Endometrium (tissue), 2 donors: ENCODE measurements around the gene CNOT4.
"Not testable (repeated sequence)": the region's sequence is repeated elsewhere in the genome, so short reads cannot be mapped to it uniquely, and the experiment has no call there.

ENCODE experiments used
- FAIRE-seq: peaks from 2 replicates; lab custom pipeline; 2012; peaks lifted over from hg19 to GRCh38; lab: Jason Lieb, UNC
- donor health status: control.
- donor health status: control.

The CNOT4 gene

GRCh38 chr7:135512135-135512887 is 2.4 kb upstream of the CNOT4 start:
- FAIRE-seq = no peak

DNA sequence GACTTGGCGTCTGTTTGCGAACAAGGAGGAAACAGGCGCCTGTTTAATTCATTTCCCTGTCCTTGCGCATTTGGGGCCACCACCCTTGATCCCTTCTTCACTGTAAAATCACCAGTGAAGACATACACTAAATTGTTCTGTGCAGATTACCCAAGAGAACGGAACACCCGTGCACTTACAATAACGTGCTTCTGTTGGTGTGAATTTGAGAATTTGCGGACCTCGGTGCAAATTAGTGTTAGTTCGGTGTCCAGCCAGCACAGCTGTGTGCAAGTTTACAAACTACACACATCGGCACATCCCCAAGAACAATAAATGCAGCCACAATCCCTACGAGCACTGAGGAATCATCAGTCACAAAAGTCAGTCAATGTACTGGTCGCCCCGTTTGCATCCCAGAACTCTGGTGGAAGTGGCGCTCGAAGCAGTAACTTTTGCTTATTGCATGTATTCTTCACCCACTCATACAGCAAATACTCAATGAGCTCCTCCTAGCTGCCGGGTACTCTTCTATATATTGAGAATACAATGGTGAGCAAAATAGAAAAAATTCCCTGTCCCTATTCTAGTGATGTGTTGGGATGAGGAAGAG is 786 bp upstream of the CNOT4 start:
- no peak for FAIRE-seq

DNA sequence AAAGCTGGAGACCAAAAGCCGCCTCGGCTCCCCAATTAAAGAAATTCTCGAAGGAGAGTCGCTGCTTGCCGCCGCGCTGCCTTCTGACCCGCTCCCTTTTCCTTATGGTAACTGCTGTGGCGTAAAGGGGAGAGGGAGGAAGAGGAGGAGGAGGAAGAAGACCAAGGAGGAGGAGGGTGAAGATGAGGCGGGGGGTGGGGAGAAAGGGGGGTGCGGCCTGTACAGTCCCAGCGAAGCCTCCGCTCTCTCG is 388 bp downstream of the CNOT4 start:
- no peak for FAIRE-seq

- FAIRE-seq = no peak
Observed at GRCh38 chr7:135508883-135509588, 866 bp downstream of the CNOT4 start.

GRCh38 chr7:135501402-135501801 is 8.5 kb downstream of the CNOT4 start:
- no peak for FAIRE-seq

GRCh38 chr7:135499818-135500217 is 10.1 kb downstream of the CNOT4 start:
- FAIRE-seq = no peak

- not testable (repeated sequence) for FAIRE-seq
Observed at GRCh38 chr7:135497161-135497560, 12.7 kb downstream of the CNOT4 start.

DNA sequence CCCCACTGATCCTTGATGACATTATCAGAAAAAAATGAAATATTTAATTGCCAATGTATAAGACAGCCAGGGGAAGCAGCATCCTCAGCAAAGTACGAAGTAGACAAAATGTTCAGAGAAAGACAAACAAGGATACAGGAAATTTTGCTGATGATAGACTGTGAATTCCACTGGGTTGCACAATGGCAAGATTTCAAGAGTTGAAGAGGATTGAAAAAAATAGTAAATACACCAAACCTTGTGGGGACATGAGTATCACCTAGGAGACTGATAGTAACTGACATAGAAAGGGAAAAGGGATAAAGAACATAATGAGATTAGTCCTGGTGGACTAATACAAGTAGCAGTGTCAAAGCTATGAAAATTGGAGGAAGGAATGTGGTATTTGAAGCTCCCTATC is 16.5 kb downstream of the CNOT4 start:
- FAIRE-seq = no peak

GRCh38 chr7:135492151-135492550 is 17.8 kb downstream of the CNOT4 start:
- FAIRE-seq = no peak

- no peak for FAIRE-seq
Observed at GRCh38 chr7:135490783-135491182, 19.1 kb downstream of the CNOT4 start.

GRCh38 chr7:135489791-135490190 is 20.1 kb downstream of the CNOT4 start:
- FAIRE-seq = no peak

- no peak for FAIRE-seq
Observed at GRCh38 chr7:135486261-135486920, 23.5 kb downstream of the CNOT4 start.

- no peak for FAIRE-seq
Observed at GRCh38 chr7:135481598-135481979, 28.3 kb downstream of the CNOT4 start.

GRCh38 chr7:135480966-135481597 is 28.8 kb downstream of the CNOT4 start:
- peak; percentile 46 for FAIRE-seq

GRCh38 chr7:135475521-135475920 is 34.4 kb downstream of the CNOT4 start:
- FAIRE-seq = no peak

GRCh38 chr7:135469705-135470104 is 40.2 kb downstream of the CNOT4 start:
- FAIRE-seq = not testable (repeated sequence)

- no peak for FAIRE-seq
Observed at GRCh38 chr7:135467207-135467711, 42.6 kb downstream of the CNOT4 start.

DNA sequence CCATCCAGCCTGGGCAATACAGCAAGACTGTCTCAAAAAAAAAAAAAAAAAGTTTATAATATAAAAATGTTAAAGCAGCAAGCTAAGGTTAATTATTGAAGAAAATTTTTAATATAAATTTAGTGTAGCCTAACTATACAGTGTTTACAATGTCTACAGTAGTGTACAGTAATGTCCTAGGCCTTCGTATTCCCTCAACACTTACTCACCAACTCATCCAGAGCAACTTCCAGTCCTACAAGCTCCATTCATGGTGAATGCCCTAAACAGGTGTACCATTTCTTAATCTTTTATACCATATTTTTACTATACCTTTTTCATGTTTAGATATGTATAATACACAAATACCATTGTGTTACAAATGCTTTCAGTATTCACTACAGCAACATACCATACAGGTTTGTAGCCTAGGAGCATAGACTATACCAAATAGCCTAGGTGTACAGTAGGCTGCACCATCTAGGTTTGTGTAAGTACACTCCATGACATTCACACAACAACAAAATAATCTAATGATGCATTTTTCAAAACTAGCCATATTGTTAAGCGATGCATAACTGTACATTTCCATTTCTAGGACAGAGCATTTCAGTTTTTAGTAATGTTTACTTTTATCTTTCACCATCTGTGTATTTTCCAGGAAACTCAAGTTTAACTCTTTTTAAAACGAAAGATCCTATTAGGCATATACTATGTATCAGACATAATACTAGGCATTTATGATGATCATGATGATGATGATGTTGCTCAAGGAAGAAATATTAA is 43.3 kb downstream of the CNOT4 start:
- no peak for FAIRE-seq

DNA sequence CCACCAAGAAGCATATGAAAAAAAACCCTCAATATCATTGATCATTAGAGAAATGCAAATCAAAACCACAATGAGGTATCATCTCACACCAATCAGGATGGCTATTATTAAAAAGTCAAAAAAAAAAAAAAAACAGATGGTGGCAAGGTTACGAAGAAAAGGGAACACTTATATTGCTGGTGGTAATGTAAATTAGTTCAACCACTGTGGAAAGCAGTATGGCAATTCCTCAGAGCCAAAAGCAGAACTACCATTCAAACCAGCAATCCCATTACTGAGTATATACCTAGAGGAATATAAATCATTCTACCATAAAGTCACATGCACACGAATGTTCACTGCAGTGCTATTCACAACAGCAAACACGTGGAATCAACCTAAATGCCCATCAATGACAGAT is 46.0 kb downstream of the CNOT4 start:
- no peak for FAIRE-seq

DNA sequence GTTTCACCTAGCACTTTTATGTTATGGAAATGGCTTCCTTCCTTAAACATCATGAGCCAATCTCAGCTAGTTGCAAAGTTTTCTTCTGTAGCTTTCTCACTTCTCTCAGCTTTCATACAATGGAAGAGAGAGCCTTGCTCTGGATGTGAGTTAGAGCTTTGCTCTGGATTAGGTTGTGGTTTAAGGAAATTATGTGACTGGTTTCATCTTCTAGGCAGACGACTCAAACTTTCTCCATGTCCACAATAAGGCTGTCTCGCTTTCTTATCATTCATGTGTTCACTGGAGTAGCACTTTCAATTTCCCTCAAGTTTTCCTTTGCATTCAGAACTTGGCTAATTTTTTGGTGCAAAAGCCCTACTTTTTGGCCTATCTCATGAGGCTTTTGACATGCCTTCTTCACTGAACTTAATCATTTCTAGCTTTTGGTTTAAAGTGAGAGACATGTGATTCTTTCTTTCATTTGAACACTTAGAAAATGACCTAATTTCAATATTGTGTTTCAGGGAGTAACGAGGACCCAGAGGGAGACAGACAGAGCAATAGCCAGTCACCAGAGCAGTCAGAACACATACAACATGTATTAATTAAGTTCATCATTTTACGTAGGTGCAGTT is 49.8 kb downstream of the CNOT4 start:
- FAIRE-seq = no peak

DNA sequence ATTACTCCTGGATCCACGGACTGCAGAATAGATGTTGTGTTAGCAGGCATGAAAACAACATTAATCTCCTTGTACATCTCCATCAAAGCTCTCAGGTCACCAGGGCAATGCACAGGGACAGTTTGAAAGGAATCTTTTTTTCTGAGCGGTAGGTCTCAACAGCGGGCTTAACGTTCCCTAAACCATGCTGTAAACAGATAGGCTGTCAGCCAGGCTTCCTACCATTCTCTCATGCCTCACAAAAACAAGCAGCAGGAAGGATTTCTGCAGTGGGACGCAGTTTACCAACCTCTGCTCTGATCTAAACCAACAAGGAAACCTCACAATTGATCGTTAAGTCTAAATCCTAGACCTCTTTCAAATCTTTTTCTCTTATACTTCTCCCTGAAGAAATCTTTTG is 50.8 kb downstream of the CNOT4 start:
- FAIRE-seq = no peak
